Measurements from ENCODE around the gene PLPPR1.
"Not testable (repeated sequence)": the region's sequence is repeated elsewhere in the genome, so short reads cannot be mapped to it uniquely, and the experiment has no call there.

PLPPR1 gene

DNA sequence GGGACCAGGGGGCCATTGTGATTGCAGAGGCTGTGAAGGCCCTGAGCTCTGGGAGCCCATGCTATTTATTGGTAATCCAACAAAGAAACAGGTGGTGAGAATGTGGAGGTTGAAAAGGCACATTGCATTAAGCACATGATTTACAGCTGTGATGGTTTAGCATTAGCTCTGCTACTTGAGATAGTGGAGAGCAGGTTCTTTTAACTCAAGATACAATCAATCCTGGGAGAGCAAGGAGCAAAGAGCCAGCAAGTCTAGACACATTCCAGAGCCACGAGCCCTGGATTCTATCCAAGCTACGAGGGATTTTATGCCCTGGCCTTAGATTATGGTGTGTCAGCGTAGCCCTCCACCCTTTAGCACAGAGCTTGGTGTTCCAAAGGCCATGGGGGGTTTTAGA, 98.8 kb downstream of the PLPPR1 start:
- DNase-seq, result not testable (repeated sequence)

DNA sequence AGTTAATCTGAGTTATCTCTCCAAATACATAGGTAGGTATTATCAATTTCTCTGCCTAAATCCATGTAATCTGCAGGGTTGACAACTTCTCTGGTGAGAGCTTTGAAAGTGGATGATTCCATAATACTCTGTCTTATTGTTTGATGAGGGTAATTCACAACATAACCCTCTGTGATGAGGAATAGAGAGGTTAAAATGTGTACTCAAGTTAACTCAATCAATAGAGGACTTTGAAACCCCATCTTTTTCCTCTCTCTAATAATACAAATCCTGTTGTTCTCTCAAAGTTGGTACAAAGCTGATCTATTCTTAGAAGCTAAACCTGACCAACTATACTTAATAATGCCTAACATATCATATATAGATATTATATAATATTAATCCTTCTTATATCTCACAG, 100.1 kb downstream of the PLPPR1 start:
- DNase-seq, result no peak

DNA sequence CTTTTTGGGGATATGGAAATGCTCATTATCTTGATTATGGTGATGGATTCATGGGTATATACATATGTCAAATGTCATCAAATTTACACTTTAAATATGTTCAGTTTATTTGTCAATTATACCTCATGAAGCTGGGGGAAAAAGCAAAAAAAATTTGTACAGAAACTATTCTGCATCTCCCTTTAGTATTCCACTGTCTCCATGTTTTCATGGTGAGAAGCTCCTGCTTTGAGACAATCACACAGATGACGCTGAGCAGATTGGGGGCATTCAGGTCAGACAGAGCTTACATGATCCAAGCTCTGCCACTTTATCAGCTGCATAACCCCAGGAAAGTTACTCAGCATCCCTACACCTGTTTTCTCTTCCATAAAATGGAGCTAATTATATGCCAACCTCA, 101.5 kb downstream of the PLPPR1 start:
- no peak for DNase-seq

GRCh38 chr9:101131326-101131725, 102.8 kb downstream of the PLPPR1 start:
- DNase-seq, result no peak

DNA sequence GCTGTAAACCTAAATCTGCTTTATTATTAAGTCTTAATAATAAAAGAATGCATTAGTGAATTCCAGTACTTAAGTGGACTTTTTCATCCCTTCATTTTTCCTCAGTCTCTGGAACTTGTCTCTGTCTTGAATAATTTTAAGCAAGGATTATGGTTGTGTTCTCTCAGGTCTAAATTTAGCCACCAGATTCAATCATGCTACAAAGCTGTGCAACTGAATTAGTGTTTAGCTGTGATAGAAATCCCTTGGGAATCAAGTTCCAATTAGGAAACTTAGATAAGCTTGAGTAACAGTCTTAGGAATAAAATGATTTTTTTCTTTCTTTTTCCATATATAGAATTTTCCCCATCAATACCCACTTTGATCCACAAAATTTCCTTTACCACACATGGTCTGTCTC, 104.3 kb downstream of the PLPPR1 start:
- no peak for DNase-seq

GRCh38 chr9:101138509-101138908, 110.0 kb downstream of the PLPPR1 start:
- no peak for DNase-seq

DNA sequence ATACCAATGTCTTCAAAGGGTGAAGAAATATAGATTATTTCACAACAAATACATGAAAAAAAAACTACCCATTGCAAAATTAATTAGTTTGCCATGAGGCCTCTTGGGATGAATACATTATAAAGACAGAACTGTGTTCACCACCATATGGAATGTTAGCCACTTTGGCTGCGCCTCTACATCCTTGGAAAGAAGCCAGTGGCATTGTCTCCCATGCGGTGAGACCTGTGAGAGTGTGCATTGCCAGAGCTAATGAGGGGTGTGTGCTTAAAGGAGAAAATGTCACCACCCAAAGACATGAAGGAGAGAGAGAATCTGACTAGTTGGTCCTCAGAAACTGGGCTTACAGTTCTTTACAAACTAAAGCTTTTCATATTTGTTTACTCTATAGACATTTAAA, 110.6 kb downstream of the PLPPR1 start:
- DNase-seq, result no peak

DNA sequence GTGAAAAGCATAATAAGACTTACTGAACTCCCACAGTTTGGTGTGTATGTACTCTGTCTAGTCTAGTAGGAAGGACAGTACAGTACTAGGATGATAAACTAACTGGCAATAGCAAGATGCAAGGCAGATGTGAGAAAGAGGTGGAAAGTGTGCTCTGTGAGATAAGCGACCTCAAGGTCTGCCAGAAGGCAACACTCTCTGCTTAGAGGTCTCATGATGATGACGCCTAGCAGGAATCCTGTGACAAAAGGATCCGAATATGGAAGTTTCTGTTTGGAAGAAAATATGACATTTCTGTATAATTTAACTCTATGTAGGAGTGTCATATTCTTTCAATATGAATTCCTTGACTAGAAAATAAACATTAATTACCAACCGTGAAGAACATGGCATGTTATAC, 112.2 kb downstream of the PLPPR1 start:
- no peak for DNase-seq

DNA sequence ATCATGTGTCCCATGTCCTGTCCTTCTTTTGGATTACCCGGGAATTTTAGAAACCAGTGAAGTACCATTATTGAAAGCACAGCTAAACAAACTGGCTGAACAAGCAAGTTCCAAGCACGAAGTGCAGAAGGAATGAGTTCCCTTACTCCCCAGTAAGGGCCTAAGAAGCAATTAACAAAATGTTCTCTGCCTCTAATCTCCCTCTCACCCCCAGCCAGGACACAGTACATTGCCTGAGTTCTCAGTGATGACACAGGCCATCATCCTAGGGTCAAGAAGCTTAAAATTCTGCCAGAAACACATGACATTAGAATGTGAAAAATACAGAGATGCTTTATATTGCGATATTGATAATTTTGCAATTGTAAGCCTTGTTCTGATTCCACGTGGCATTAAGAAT, 118.0 kb downstream of the PLPPR1 start:
- no peak for DNase-seq

- DNase-seq, result no peak
These were observed 119.8 kb downstream of the PLPPR1 start for GRCh38 chr9:101148344-101148743.

DNA sequence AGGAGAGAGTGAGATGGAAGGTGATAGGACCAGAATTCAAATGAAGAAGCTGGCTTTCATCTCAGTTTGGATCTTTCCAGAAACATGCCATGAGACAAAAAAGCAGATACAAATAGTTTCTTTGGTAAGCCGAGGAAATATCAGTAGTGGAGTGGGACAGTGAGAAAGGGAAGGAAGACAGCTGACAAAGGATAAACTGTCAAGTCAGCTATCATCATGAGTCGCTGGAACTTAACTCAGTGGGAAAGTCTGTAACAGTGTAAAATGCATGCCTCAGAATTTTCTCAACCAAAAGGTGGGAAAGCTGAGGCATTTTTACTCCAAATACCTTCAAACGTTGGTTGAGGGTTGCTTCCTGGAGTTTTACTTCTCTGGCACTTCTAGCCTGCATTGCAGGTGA, 129.8 kb downstream of the PLPPR1 start:
- DNase-seq, result no peak

DNA sequence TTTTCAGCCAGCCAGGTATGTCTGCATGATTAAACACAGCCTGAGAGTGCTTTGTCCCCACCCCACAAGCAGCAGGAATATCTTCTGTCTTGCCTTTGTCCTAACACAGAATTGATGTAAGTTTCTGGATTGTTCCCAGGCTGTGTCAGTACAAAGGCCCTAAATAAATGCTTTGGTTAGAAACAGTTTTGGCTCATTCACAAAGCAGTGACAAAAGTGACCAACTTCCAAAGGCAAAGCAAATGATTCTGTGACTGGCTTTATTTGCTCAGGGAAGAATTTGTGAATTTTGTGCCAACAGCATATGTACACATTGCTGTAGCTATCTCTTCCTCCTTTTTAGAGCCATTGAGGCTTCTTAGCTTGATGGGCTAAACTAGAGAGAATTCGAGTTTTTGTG, 133.7 kb downstream of the PLPPR1 start:
- DNase-seq, result no peak

DNA sequence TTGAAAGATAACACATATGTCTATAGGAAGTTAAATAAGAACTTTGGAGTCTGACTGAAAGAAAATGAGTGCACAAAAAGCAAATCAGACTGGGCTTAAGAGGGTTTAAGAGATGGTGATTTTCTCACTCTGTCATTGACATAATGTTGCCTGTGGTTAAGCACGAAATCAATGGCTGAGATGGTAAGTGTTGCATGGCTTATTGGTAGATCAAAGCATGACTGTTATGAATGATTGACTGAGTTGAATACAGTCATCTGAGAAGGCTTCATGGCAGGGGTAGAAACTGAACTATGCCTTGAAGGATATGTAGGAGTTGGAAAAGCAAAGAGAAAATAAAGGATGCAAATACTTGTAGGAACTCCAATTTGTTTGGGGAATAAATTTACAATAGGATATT, 136.6 kb downstream of the PLPPR1 start:
- no peak for DNase-seq

DNA sequence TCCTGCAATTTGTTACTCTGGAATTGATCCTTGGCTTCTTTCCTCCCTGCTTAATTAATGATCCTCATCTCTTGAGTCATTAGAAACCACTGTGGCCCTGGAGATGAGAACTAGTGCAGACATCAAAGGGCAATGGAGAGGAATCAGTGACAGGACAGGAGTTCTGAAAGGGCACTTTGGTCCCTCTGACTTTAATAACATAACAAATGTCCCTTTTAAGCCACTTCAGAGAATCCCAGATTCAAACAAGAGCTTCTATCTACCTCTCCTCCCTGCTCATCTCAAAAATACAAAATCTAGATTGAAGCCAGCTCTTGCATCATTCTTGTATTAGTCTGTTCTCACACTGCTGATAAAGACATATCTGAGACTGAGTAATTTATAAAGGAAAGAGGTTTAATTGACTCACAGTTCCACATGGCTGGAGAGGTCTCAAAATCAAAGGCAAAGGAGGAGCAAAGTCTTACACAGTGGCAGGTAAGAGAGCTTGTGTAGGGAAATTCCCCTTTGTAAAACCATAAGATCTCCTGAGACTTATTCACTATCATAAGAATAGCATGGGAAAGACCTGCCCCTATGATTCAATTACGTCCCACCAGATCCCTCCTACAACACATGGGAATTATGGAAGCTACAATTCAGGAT, 139.1 kb downstream of the PLPPR1 start:
- DNase-seq, result no peak

- DNase-seq, result no peak
These were observed 144.1 kb downstream of the PLPPR1 start for GRCh38 chr9:101172616-101173015.

DNA sequence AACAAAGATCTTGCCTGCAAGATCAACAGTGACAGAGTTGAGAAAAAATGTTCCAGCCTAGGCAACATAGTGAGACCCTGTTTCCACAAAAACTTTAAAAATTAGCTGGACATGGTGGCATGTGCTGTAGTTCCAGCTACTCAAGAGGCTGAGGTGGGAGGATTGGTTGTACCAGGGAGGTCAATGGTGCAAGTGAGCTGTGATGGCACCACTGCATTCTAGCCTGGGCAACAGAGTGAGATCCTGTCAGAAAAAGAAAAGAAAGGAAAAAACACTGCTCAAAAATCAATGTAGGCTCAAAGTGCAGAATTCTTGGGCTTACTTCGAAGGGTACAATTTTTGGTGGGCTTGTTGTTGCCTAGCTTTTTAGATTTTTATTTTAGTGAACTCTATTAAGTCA, 145.4 kb downstream of the PLPPR1 start:
- no peak for DNase-seq

DNA sequence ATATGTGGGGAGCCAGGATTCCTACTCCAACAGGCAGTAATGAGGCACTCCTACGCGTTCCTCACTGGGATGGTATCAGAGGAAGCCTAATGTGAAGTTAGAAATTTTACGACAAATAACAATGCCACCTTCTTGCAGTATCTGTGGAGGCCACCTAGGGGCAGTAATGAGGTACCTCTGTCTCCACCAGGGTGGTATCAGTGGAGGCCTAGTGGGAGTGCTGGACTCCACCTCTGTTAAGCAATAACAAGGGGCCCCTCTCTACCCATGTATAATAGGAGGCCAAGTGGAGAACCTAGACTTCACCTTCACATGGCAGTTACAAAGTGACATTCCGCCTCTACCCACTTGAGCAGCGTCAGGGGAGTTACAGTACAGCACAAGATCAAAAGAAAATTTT, 147.9 kb downstream of the PLPPR1 start:
- DNase-seq, result no peak

GRCh38 chr9:101184813-101185278, 156.3 kb downstream of the PLPPR1 start:
- DNase-seq, result no peak

GRCh38 chr9:101191723-101192122, 163.2 kb downstream of the PLPPR1 start:
- no peak for DNase-seq

DNA sequence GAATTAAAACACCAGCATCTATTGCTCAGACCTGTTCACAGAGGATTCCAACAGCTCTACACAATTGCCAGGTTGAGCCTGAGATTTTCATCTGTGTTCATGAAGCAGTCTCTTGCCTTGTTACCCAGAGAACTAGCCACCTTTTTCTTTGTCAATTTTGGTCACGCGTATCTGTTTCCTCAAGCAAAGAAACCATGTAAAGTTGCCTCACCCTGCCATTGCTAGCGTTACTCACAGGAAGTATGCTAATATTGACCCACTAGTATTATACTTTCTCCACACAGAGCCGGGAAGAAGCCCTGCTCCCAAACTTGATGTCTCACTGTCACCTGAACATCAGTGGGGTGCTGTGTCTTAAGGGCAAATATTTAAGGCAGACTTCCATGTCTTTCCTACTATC, 168.5 kb downstream of the PLPPR1 start:
- DNase-seq, result no peak

DNA sequence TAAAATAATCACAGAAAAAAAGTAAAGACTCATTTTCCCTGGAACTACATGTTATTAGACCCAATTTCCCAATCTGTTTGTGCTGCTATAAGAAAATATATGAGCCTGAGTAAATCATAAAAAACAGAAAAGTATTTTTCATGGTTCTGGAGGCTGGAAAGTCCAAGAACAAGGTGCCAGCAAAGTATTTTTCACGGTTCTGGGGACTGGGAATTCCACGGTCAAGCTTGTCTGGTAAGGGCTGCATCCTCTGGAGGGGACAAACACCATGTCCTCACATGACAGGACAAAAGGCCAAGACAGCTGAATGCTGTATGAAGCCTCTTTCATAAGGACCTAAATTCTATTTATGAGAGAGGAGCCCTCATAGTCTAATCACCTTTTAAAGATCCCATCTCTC, 172.3 kb downstream of the PLPPR1 start:
- no peak for DNase-seq

DNA sequence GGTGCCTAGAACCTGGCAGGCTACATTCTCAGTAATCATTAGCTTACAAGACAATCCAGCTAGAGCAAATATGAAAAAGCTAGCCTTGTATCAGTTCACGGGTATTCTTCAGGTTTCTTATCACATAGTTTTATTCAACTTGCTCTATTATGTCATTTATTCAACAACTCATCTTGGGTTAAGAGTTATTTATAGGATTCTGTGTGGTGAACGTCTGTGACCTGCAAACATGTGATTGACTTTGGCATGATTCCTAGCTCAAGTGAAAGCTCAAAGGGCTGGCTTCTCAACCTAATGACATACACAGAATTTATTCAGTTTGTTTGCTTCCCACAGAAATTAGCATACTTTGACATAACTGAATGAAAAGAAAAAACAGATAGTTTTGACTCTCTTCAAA, 173.1 kb downstream of the PLPPR1 start:
- no peak for DNase-seq

- DNase-seq, result no peak
These were observed 181.1 kb downstream of the PLPPR1 start for GRCh38 chr9:101209670-101210069.

- DNase-seq, result peak; percentile 32
These were observed 184.1 kb downstream of the PLPPR1 start for GRCh38 chr9:101212661-101213060.

- no peak for DNase-seq
These were observed 190.5 kb downstream of the PLPPR1 start for GRCh38 chr9:101219030-101219429.

- no peak for DNase-seq
These were observed 191.8 kb downstream of the PLPPR1 start for GRCh38 chr9:101220341-101220740.

Data from NCI-H1436 treated with DMSO at 0.1 percent for 48 hours (cell line).